NOMO-1 treated with dmso at 0.1 percent for 144 hours (cell line): ENCODE data around the gene P2RX3.

Experiments used
- DNase-seq: peaks from one replicate; lab custom pipeline; 2025; ENCODE audit not compliant: unreplicated experiment; lab: John Stamatoyannopoulos, UW

The P2RX3 gene

GRCh38 chr11:57417056-57417455 lies 78.9 kb downstream of the P2RX3 start:
- DNase-seq = no peak

DNA sequence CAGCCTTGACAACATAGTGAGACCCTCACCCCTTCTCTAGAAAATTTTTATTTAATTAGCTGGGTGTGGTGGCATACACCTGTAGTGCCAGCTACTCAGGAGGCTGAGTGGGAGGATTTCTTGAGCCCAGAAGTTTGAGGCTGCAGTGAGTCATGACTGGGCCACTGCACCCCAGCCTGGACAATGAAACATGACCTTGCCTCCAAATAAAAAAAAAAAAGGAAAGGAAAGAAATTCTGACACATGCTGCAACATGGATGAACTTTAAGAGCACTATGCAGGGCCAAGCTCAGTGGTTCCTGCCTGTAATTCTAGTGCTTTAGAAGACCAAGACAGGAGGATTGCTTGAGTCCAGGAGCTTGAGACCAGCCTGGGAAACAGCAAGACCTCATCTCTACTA lies 80.0 kb downstream of the P2RX3 start:
- no peak for DNase-seq

GRCh38 chr11:57419146-57419545 lies 81.0 kb downstream of the P2RX3 start:
- no peak for DNase-seq

DNA sequence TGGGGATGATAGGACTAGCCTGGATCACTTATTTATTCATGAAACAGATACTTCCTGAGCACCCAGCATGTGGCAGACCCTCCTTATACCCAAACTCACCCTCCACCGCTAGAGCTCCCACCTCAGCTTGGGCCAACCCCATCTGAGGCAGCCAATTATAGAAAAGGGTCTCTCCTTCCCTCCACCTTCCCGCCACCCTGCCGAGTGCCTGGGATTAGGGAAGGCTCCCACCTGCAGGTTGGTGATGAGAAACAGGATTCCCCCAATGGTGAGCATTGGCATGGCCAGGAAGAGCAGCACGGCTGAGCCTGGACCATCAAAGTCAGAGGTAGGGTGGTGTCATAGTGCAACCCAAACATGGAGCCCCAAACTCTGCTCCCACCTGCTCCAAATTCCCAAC lies 82.9 kb downstream of the P2RX3 start:
- no peak for DNase-seq

DNA sequence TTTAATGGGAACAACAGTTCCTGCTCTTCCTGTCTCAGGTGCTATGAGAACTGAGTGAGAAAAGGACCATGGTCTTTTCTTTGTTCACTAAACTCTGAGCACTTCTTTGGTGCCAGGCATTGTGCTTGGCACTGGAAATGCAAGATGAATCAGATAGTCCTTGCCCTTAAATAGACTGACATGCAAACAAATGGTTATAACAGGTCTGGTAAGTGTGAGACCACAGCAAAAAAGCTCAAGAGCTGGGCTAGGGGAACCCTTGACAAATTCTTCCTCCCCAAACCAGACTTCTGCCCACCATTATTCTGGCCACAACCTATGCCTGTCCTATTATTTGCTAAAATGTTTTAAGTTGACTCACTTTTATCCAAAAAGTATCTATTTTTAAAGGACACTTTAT lies 83.7 kb downstream of the P2RX3 start:
- DNase-seq = no peak
